Panc1 (cell line): Measurements from ENCODE around the gene CHI3L1.

Source experiments
- CTCF ChIP-seq: fragments of 450-650 bp; IDR thresholded peaks from 2 replicates; pipeline ENCODE4 v1.5.1; 2017; ENCODE audit warnings: mild to moderate bottlenecking
- POLR2AphosphoS5 ChIP-seq: IDR thresholded peaks from 2 replicates; pipeline ENCODE4 v1.6.1; 2012; ENCODE audit warnings: mild to moderate bottlenecking, low read depth, low read length, moderate library complexity
- REST ChIP-seq, 2 experiments: IDR thresholded peaks; 2 replicates each; pipeline ENCODE4 v1.6.1; 2011 to 2012; ENCODE audit warnings: low read depth in 2 of 2, control low read depth in 1 of 2, low read length in 1 of 2, mild to moderate bottlenecking in 1 of 2, moderate library complexity in 1 of 2; ENCODE audit not compliant: insufficient read depth in 1 of 2
- SIN3A ChIP-seq: IDR thresholded peaks from 2 replicates; pipeline ENCODE4 v1.6.1; 2012; ENCODE audit warnings: low read depth, mild to moderate bottlenecking, low read length, moderate library complexity, borderline replicate concordance; ENCODE audit not compliant: insufficient read depth
- TCF7L2 ChIP-seq: IDR thresholded peaks from 2 replicates; pipeline ENCODE4 v1.6.1; 2011; ENCODE audit warnings: mild to moderate bottlenecking, low read depth, low read length, inconsistent platforms

DNA sequence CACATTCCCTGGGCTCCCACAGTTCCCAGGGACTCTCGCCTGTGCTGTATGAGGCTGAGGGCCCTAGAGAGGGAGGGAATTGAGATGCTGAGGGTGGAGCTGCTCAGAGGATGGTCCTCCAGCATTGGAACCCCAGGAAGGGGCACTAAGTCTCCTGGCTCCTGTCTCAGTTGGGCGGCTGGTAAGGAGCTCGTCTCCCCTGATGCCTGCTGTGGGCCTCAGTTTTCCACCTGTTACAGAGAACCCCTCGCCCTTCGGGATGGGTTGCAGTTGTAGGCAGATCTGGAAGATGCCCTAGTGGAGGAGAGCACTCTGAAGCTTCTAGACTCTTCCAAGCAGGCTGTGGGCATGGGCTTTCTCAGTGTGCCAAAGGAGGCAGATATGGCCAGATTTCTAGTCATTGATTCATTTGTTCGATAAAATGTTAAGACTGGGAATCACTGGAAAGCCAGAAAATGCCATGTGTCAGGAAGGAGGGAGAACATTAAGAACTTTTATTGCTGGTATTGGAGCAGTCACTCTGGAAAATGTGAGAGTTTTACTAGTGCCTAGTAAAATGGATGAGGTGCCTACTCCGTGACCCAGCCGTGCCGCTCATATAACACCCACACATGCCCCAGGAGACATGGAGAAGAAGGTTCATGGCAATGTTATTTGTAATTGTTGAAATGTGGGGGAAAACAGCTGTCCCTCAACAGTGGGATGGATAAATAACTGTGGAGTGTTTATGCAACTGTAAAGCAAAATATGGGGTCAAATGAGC is 10.1 kb downstream of the CHI3L1 start:
- TF ChIP-seq CTCF (no peak), POLR2AphosphoS5 (no peak), REST (IDR thresholded peaks at IDR 0.05; ENCODE audit: insufficient read depth in 1 of 2, low read depth in 2 of 2, low read length in 1 of 2) (no peak), TCF7L2 (no peak), SIN3A (no peak)
